Measurements from ENCODE around the gene RIN1.

Gene RIN1

GRCh38 chr11:66315921-66316811 lies 20.1 kb downstream of the RIN1 start:
- WGBS, 2 donors (ENCODE audit: extremely low coverage in 2 of 2, insufficient read length in 2 of 2, insufficient replicate concordance in 1 of 2) = no CpG with 5 or more reads among the region's 52 CpGs
- Histone ChIP-seq H3K14ac (ENCODE audit: low read length) (peak overlapping the region; percentile 91), H3K4me1 (ENCODE audit: control insufficient read depth in 2 of 2, insufficient read depth in 1 of 2, low read depth in 1 of 2, low read length in 2 of 2) (peaks cover 22 to 30% of the 10 kb centered on the region in 2 donors), H2BK12ac (ENCODE audit: low read length) (peak overlapping the region; percentile 64), H3K36me3 (replicated peaks in 1 of 2; ENCODE audit: control insufficient read depth in 2 of 2, insufficient read depth in 2 of 2, low read length in 2 of 2) (no peaks in the 10 kb centered on the region), H3K4me3 (ENCODE audit: low read length in 2 of 2) (no peak overlapping the region), H2BK120ac (ENCODE audit: low read depth, low read length) (peak overlapping the region; percentile 68), H3K27ac (replicated peaks; ENCODE audit: low read length) (no peak overlapping the region), H3K27me3 (ENCODE audit: control insufficient read depth in 3 of 3, insufficient read depth in 3 of 3, low read depth in 1 of 3, low read length in 3 of 3) (no peaks in the 10 kb centered on the region), H2AFZ (ENCODE audit: low read length) (peak overlapping the region; percentile 84), H3K4ac (ENCODE audit: low read length) (peak overlapping the region; percentile 79), H2AK5ac (ENCODE audit: low read depth, low read length) (peak overlapping the region; percentile 98), H2BK5ac (ENCODE audit: low read length) (no peak overlapping the region), H3K23ac (ENCODE audit: low read depth, low read length, poor library complexity) (peak overlapping the region; percentile 50), H4K8ac (ENCODE audit: low read depth, low read length) (no peak overlapping the region), H3K9me3 (replicated peaks in 1 of 2; ENCODE audit: control insufficient read depth in 2 of 2, insufficient read depth in 1 of 2, low read depth in 1 of 2, low read length in 2 of 2) (no peaks in the 10 kb centered on the region), H4K91ac (ENCODE audit: low read depth, low read length, poor library complexity) (peak overlapping the region; percentile 74), H3K4me2 (ENCODE audit: insufficient read depth, low read length, poor library complexity, severe bottlenecking) (no peak overlapping the region), H3K18ac (ENCODE audit: low read length) (peak overlapping the region; percentile 69), H3K79me1 (ENCODE audit: low read depth, low read length) (no peaks in the 10 kb centered on the region), H3K9ac (ENCODE audit: low read depth, low read length, poor library complexity) (peak overlapping the region; percentile 70), H2BK15ac (ENCODE audit: low read length) (peak overlapping the region; percentile 88)
- DNase-seq (ENCODE audit: low spot score) = no peak

GRCh38 chr11:66315498-66315885 lies 20.7 kb downstream of the RIN1 start:
- peak overlapping the region; percentile 4 for H3K18ac ChIP-seq (ENCODE audit: low read length)
- peaks cover 0 to 2% (median 0%) of the 10 kb centered on the region in 3 experiments for H3K27me3 ChIP-seq (ENCODE audit: control insufficient read depth in 3 of 3, insufficient read depth in 3 of 3, low read depth in 1 of 3, low read length in 3 of 3)
- no peak overlapping the region for H4K8ac ChIP-seq (ENCODE audit: low read depth, low read length)
- H3K23ac ChIP-seq (ENCODE audit: low read depth, low read length, poor library complexity) = peak overlapping the region; percentile 50
- H2BK12ac ChIP-seq (ENCODE audit: low read length) = no peak overlapping the region
- H3K4me3 ChIP-seq (ENCODE audit: low read length in 2 of 2) = no peak overlapping the region
- peak overlapping the region; percentile 47 for H3K9ac ChIP-seq (ENCODE audit: low read depth, low read length, poor library complexity)
- H3K14ac ChIP-seq (ENCODE audit: low read length) = no peak overlapping the region
- peak overlapping the region; percentile 88 for H2BK15ac ChIP-seq (ENCODE audit: low read length)
- no peak for DNase-seq (ENCODE audit: low spot score)
- no peak overlapping the region for H2AFZ ChIP-seq (ENCODE audit: low read length)
- H2BK120ac ChIP-seq (ENCODE audit: low read depth, low read length) = peak overlapping the region; percentile 68
- H3K4me2 ChIP-seq (ENCODE audit: insufficient read depth, low read length, poor library complexity, severe bottlenecking) = no peak overlapping the region
- no peak overlapping the region for H3K27ac ChIP-seq (replicated peaks; ENCODE audit: low read length)
- peak overlapping the region; percentile 74 for H4K91ac ChIP-seq (ENCODE audit: low read depth, low read length, poor library complexity)
- no peaks in the 10 kb centered on the region for H3K9me3 ChIP-seq (replicated peaks in 1 of 2; ENCODE audit: control insufficient read depth in 2 of 2, insufficient read depth in 1 of 2, low read depth in 1 of 2, low read length in 2 of 2)
- peak overlapping the region; percentile 98 for H2AK5ac ChIP-seq (ENCODE audit: low read depth, low read length)
- H3K4ac ChIP-seq (ENCODE audit: low read length) = peak overlapping the region; percentile 5
- H3K4me1 ChIP-seq (ENCODE audit: control insufficient read depth in 2 of 2, insufficient read depth in 1 of 2, low read depth in 1 of 2, low read length in 2 of 2) = peaks cover 22 to 30% of the 10 kb centered on the region in 2 donors
- no CpG with 5 or more reads among the region's 14 CpGs for WGBS, 2 donors (ENCODE audit: extremely low coverage in 2 of 2, insufficient read length in 2 of 2, insufficient replicate concordance in 1 of 2)
- no peaks in the 10 kb centered on the region for H3K79me1 ChIP-seq (ENCODE audit: low read depth, low read length)
- no peaks in the 10 kb centered on the region for H3K36me3 ChIP-seq (replicated peaks in 1 of 2; ENCODE audit: control insufficient read depth in 2 of 2, insufficient read depth in 2 of 2, low read length in 2 of 2)
- H2BK5ac ChIP-seq (ENCODE audit: low read length) = peak overlapping the region; percentile 43

- H3K36me3 ChIP-seq (replicated peaks in 1 of 2; ENCODE audit: control insufficient read depth in 2 of 2, insufficient read depth in 2 of 2, low read length in 2 of 2) = no peaks in the 10 kb centered on the region
- peak overlapping the region; percentile 89 for H2BK12ac ChIP-seq (ENCODE audit: low read length)
- no peak overlapping the region for H2AFZ ChIP-seq (ENCODE audit: low read length)
- H3K9me3 ChIP-seq (replicated peaks in 1 of 2; ENCODE audit: control insufficient read depth in 2 of 2, insufficient read depth in 1 of 2, low read depth in 1 of 2, low read length in 2 of 2) = no peaks in the 10 kb centered on the region
- H2BK15ac ChIP-seq (ENCODE audit: low read length) = peak overlapping the region; percentile 88
- peak overlapping the region; percentile 80 for H4K91ac ChIP-seq (ENCODE audit: low read depth, low read length, poor library complexity)
- no CpG with 5 or more reads among the region's 17 CpGs for WGBS, 2 donors (ENCODE audit: extremely low coverage in 2 of 2, insufficient read length in 2 of 2, insufficient replicate concordance in 1 of 2)
- no peak overlapping the region for H4K8ac ChIP-seq (ENCODE audit: low read depth, low read length)
- no peak for DNase-seq (ENCODE audit: low spot score)
- no peak overlapping the region for H3K4me3 ChIP-seq (ENCODE audit: low read length in 2 of 2)
- peak overlapping the region; percentile 60 for H3K4ac ChIP-seq (ENCODE audit: low read length)
- peak overlapping the region; percentile 45 for H3K9ac ChIP-seq (ENCODE audit: low read depth, low read length, poor library complexity)
- peaks cover 0 to 2% (median 0%) of the 10 kb centered on the region in 3 experiments for H3K27me3 ChIP-seq (ENCODE audit: control insufficient read depth in 3 of 3, insufficient read depth in 3 of 3, low read depth in 1 of 3, low read length in 3 of 3)
- H3K18ac ChIP-seq (ENCODE audit: low read length) = peak overlapping the region; percentile 38
- peak overlapping the region; percentile 68 for H2BK120ac ChIP-seq (ENCODE audit: low read depth, low read length)
- peak overlapping the region; percentile 59 for H2BK5ac ChIP-seq (ENCODE audit: low read length)
- no peak overlapping the region for H3K14ac ChIP-seq (ENCODE audit: low read length)
- H3K4me2 ChIP-seq (ENCODE audit: insufficient read depth, low read length, poor library complexity, severe bottlenecking) = no peak overlapping the region
- H2AK5ac ChIP-seq (ENCODE audit: low read depth, low read length) = peak overlapping the region; percentile 98
- H3K79me1 ChIP-seq (ENCODE audit: low read depth, low read length) = no peaks in the 10 kb centered on the region
- peaks cover 22 to 30% of the 10 kb centered on the region in 2 donors for H3K4me1 ChIP-seq (ENCODE audit: control insufficient read depth in 2 of 2, insufficient read depth in 1 of 2, low read depth in 1 of 2, low read length in 2 of 2)
- no peak overlapping the region for H3K23ac ChIP-seq (ENCODE audit: low read depth, low read length, poor library complexity)
- no peak overlapping the region for H3K27ac ChIP-seq (replicated peaks; ENCODE audit: low read length)
Observed at GRCh38 chr11:66314561-66315497, 21.4 kb downstream of the RIN1 start.

All from neuronal stem cell (in vitro differentiated cells).